Activated T-helper 2 cell treated with anti-CD3 and anti-CD28 coated beads, Interferon-gamma antibody, Interleukin-2, Interleukin-4, amounts not matched to agents 10 μg/mL and 5 μg/mL and 100 μg/mL, durations not matched to agents 14 hours and 24 hours and 36 hours (primary cell): Measurements from ENCODE around the gene SLC4A8. TPM values are rescaled to one million over a fixed set of nuclear protein-coding genes. Genes with fewer than 3 reads are reported as not detected.

ENCODE experiments used
- DNase-seq: peaks from one replicate; pipeline ENCODE4 v3.0.0; 2021; ENCODE audit warnings: low spot score
- H3K27ac Mint-ChIP-seq: one replicate; pipeline ENCODE4 v1.8.0; 2021; ENCODE audit warnings: mixed read lengths
- H3K27me3 Mint-ChIP-seq: one replicate; pipeline ENCODE4 v1.8.0; 2021; ENCODE audit warnings: low read depth, mixed read lengths
- H3K36me3 Mint-ChIP-seq: one replicate; pipeline ENCODE4 v1.8.0; 2021; ENCODE audit warnings: low read depth, mixed read lengths
- H3K4me1 Mint-ChIP-seq: one replicate; pipeline ENCODE4 v1.8.0; 2021; ENCODE audit warnings: low read depth, mixed read lengths
- H3K4me3 Mint-ChIP-seq: one replicate; pipeline ENCODE4 v1.8.0; 2021; ENCODE audit warnings: low read depth, mild to moderate bottlenecking, moderate library complexity, mixed read lengths
- H3K9me3 Mint-ChIP-seq: one replicate; pipeline ENCODE4 v1.8.0; 2021; ENCODE audit warnings: mixed read lengths
- intact Hi-C: fragments of 100-400 bp; cut with micrococcal nuclease; formaldehyde crosslinking; loops from one replicate; pipeline ENCODE4 v1.15.1; 2023
- total RNA-seq: library from RNA; stranded (reverse); gene quantifications from 2 replicates; pipeline ENCODE4 v1.2.3, GENCODE V29; 2022

Gene SLC4A8
- total RNA-seq, 1 donor from 2014 or later: 1.6 TPM

DNA sequence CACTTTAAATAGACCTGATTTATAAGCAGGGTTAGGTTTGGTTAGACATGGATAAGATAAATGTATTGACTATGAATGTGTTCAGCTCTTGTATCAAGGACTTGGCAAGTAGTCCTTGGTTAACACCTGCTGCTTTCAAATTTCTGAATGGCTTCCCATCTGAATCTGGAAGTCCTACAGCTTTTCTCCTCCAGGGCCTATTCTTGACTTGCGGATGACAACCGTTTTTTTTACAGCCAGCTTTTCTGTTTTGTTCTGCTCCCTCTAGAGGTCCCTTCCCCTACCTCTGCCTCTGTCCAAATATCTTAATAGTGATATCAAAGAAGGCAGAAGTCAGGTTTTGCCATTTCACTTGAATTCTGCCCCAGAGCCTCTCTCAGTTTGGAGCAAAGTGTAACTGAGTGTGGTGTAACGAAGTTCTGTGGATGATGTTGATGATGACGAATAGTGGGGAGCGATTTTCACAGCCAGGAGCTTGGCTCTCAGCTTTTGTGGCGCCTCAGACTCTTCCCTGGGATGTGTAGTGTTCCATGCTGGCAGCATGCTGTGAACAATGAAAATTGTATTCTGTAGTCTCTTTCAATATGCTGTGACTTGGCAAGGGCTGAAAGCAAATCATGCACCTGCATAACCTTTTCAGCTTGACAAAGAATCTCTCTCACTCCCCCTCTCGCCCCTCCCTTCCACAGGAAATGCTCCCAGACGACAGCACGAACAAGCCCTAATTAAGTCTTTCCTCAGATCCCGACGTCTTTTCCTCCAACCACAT is 5.0 kb upstream of the SLC4A8 start:
- DNase-seq: no peak
- Mint-ChIP-seq H3K36me3 (no peaks in the 10 kb centered on the region), H3K27ac (no peak overlapping the region), H3K4me1 (peaks cover 4% of the 10 kb centered on the region), H3K9me3 (no peaks in the 10 kb centered on the region), H3K4me3 (no peak overlapping the region), H3K27me3 (peaks cover 14% of the 10 kb centered on the region)
- intact Hi-C loops: loop anchor here (5.0 kb wide), 2 partner anchors 403 to 458 kb away; no protein-coding TSS in a partner anchor

DNA sequence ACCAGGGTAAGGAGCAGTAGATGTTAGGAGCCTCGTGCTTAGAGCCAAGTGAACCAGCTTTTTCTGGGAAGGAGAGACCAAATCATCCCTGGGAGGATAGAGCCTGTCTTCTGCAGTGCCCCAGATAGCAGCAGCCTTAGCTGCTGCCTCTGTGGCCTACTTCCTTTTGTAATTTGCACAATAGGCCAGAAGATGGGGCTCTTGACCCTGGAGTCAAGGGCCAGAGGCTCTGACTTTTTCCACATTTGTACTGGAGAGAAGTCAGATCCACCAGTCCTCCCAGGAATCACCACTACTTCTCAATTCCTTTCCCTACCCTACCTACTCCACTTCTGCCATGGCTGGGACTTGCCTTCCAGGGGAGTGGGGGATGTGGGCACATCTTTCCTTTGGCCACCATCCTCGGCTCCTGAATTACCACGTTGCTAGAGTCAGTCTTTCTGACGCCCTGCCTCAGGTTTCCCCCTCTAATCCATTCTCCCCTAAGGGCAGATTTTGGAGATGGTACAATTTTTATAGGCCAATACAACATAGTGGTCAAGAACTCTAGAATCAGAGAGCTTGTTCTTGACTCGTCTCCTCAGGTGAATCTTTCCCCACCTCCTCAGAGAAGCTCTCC is 3.3 kb upstream of the SLC4A8 start:
- Mint-ChIP-seq H3K9me3 (no peaks in the 10 kb centered on the region), H3K36me3 (no peaks in the 10 kb centered on the region), H3K4me3 (no peak overlapping the region), H3K27ac (no peak overlapping the region), H3K27me3 (peaks cover 9% of the 10 kb centered on the region), H3K4me1 (peaks cover 12% of the 10 kb centered on the region)
- peak; percentile 26 for DNase-seq
- intact Hi-C loops: loop anchor here (1.0 to 5.0 kb wide), 3 partner anchors 111 to 456 kb away; no protein-coding TSS in a partner anchor

DNA sequence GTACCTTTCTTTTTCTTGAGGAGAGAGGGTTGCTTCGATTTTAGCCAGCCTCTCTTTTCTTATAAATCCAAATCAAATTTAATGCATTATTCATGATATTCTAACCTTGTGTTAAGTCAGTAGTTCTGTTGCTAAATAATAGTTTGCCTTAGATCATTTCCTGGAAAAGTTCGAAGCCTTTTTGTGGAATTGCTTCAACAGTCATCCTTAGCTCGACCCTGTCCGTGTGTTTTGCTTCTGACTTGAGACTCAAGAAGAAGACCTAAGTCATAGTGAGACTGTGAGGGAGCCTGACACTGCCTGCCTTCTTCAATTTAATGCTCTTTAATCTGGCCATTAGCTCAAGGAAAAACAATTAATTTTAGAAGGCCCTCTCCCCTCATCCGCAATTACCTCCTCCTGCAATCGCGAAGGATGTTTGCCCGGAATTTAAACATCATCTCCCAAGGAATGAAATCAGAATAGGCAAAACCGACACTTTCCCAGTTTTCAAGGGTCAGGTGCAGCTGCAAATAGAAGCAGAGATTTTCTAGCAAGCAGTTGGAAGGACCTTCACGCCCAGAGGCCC is 453 bp upstream of the SLC4A8 start:
- intact Hi-C loops: loop anchor here (5.0 kb wide), 2 partner anchors 398 to 453 kb away; no protein-coding TSS in a partner anchor
- Mint-ChIP-seq H3K4me3 (peak overlapping the region; percentile 77), H3K27ac (no peak overlapping the region), H3K27me3 (peaks cover 5% of the 10 kb centered on the region), H3K4me1 (peaks cover 12% of the 10 kb centered on the region), H3K36me3 (no peaks in the 10 kb centered on the region), H3K9me3 (no peaks in the 10 kb centered on the region)
- no peak for DNase-seq

DNA sequence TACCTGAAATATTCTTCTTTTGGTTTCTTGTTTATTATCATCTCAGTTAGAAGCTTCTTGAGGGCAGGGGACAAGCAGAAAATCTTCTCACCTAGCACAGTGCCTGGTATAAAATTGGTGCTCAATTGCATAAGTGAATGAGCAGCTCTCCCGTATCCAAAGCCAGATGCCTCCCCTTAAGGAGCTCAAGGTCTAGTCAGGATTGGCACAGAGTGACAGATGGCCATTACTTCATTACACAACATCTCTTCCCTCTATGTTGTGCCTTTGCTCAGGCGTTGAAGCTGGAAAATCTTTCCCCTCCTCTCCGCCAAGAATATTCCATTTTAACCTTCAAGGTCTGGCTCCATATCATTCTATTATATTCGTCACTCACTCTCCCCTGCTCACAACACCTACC is 3.6 kb downstream of the SLC4A8 start:
- H3K27me3 Mint-ChIP-seq: peaks cover 16% of the 10 kb centered on the region
- no peak overlapping the region for H3K27ac Mint-ChIP-seq
- intact Hi-C loops: no loop called here
- DNase-seq: no peak
- peaks cover 15% of the 10 kb centered on the region for H3K4me1 Mint-ChIP-seq
- no peaks in the 10 kb centered on the region for H3K9me3 Mint-ChIP-seq
- H3K36me3 Mint-ChIP-seq: no peaks in the 10 kb centered on the region
- no peak overlapping the region for H3K4me3 Mint-ChIP-seq

DNA sequence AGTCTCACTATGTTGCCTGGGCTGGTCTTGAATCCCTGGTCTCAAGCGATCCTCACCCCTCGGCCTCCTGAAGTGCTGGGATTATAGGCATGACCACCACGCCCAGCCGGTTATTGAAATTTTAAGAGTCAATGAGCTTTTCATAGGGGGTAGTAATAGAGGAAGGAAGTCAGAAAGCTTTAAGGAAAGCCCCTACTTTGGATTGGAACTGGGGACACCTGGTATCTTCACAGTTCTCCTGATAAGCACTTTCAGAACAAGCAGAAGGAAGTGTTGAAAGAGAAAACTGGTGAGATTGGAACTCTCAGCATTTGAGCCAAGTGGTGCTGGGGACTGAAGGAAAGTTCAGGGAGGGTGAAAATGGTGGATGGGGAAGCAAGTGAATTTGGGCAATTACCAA is 5.1 kb downstream of the SLC4A8 start:
- intact Hi-C loops: no loop called here
- Mint-ChIP-seq H3K4me3 (no peak overlapping the region), H3K27me3 (peaks cover 15% of the 10 kb centered on the region), H3K9me3 (no peaks in the 10 kb centered on the region), H3K27ac (no peak overlapping the region), H3K4me1 (peaks cover 10% of the 10 kb centered on the region), H3K36me3 (no peaks in the 10 kb centered on the region)
- no peak for DNase-seq

DNA sequence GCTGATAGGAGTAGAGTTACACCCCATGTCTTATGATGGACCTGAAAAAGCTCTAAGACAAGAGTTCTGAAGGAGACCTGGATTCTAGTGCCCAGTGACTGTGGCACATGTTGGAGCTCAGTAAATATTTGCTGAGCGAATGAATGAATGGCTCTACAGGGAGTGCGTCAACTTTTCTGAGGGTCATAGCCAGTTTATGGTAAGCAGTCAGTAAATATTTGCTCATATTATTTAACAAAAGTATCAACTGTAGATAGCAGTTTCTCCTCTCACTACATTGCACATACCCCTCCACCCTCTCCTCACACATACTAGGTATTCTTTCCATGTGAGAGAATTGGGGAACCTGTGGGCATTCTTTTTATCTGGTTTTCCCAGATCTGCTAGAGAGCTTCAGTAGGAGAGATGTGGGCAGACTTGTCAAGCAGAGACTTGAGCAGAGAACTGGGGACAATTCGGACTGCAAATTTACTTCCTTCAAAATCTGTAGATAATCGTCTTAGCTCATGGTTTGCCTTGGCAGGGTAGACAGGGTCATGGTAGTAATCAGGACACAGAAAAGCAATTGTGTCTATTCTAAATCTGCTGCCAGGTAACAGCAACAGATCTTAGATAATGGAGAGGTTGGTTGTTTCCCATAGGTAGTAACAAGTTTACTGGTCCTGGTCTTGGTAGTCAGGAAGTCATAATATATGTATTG is 5.7 kb downstream of the SLC4A8 start:
- H3K27me3 Mint-ChIP-seq: peaks cover 19% of the 10 kb centered on the region

DNA sequence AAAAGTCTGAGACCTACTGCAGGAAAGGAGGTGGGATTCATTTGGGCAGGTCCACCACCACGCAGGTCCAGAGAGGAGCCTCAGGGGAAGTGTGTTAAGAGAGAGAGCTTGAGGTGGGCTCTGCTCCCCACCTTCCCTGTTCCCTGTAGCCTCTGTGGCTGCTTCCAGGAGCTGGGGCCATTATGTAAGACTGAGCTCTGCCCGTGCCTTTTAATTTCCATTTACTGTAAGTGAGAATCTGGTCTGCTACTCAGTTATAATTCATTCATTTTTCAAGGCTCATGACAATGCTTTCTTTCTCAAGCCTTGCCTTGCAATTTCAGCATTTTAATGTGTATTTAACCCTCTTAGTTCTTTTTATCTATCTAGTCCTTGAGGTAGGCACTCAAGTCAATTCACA is 8.3 kb downstream of the SLC4A8 start:
- intact Hi-C loops: no loop called here
- no peaks in the 10 kb centered on the region for H3K36me3 Mint-ChIP-seq
- no peak overlapping the region for H3K4me3 Mint-ChIP-seq
- DNase-seq: no peak
- H3K27me3 Mint-ChIP-seq: peaks cover 21% of the 10 kb centered on the region
- H3K27ac Mint-ChIP-seq: no peak overlapping the region
- peaks cover 8% of the 10 kb centered on the region for H3K4me1 Mint-ChIP-seq
- H3K9me3 Mint-ChIP-seq: no peaks in the 10 kb centered on the region

More for the DNA sequence above, 5.7 kb downstream of the SLC4A8 start:
- Mint-ChIP-seq H3K4me3 (no peak overlapping the region), H3K4me1 (peaks cover 8% of the 10 kb centered on the region), H3K27ac (no peak overlapping the region), H3K9me3 (no peaks in the 10 kb centered on the region), H3K36me3 (no peaks in the 10 kb centered on the region)
- intact Hi-C loops: no loop called here
- DNase-seq: no peak

DNA sequence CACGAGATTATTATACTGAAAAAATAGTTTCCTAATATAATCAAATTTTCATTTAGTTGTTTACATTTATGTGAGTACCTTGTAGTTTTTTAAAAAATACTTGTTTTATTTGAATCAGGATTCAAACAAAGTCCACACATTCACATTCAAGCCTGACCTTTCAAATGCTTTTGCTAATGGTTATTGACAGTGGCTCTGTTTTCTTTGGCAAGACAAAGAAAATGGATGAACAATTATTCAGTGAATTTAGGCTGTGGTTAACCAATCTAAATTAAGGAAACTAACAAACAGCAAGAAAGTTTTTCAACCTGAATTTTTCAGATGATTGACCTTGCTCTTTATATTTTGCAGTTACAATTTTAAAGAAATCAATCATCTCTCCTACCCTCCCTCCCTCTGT is 9.7 kb downstream of the SLC4A8 start:
- Mint-ChIP-seq H3K27ac (no peak overlapping the region), H3K4me3 (no peak overlapping the region), H3K36me3 (no peaks in the 10 kb centered on the region), H3K4me1 (peaks cover 12% of the 10 kb centered on the region), H3K27me3 (peaks cover 24% of the 10 kb centered on the region), H3K9me3 (no peaks in the 10 kb centered on the region)
- no peak for DNase-seq
- intact Hi-C loops: no loop called here

DNA sequence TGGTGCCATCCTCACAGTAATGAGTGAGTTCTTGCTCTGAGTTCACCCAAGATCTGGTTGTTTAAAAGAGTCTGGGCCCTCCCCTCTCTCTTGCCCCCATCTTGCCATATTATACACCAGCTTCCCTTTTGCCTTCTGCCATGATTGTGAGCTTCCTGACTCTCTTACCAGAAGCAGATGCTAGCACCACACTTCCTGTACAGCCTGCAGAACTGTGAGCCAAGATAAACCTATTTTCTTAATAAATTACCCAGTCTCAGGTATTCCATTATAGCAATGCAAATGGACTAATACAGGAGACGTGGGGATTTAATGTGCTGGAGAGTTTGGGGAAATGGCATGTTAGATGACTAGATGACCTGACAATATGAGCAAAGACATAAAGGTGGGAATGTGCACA is 12.8 kb downstream of the SLC4A8 start:
- peaks cover 33% of the 10 kb centered on the region for H3K4me1 Mint-ChIP-seq
- intact Hi-C loops: no loop called here
- DNase-seq: no peak
- H3K36me3 Mint-ChIP-seq: no peaks in the 10 kb centered on the region
- peaks cover 11% of the 10 kb centered on the region for H3K27me3 Mint-ChIP-seq
- no peak overlapping the region for H3K27ac Mint-ChIP-seq
- H3K4me3 Mint-ChIP-seq: no peak overlapping the region
- H3K9me3 Mint-ChIP-seq: no peaks in the 10 kb centered on the region

DNA sequence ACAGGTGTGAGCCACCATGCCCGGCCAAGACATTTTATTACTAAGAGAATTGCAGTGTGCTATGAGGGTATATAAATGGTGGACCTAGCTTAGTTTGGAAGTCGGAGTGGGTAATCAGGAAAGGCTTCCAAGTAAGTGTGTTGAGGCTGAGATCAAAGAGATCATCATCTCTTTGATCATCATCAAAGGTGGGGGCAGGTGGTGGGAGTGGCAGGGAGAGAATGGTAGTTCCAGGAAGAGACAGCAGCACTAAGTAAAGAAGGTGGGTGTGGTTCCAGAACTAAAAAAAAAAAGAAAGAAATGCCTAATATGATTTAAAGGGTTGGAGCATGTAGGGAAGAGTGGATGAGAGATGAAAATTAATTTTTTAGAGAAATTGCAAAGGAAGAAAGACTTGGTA is 14.7 kb downstream of the SLC4A8 start:
- intact Hi-C loops: no loop called here
- H3K27me3 Mint-ChIP-seq: peaks cover 9% of the 10 kb centered on the region
- H3K4me1 Mint-ChIP-seq: peaks cover 33% of the 10 kb centered on the region

DNA sequence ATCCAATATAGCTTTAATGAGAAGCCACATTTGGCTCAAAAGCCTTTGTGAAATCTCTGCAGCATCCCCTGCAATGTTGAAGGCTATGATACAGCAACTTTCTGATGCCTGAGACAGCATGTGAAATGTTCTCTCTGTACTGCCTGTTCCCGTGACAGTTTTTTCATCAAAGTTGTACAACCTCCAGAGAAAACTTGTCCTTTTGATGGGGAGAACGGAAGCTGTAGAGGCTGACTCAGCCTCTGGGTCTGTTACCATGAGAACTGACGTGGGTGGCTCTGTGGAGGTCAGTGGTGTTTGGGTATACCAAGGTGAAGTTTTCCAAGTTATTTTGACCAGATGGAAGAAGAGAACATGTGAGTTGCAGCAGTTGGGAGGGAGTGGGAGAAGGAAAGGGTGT is 17.0 kb downstream of the SLC4A8 start:
- peaks cover 4% of the 10 kb centered on the region for H3K27me3 Mint-ChIP-seq
- no peaks in the 10 kb centered on the region for H3K36me3 Mint-ChIP-seq
- H3K9me3 Mint-ChIP-seq: no peaks in the 10 kb centered on the region
- no peak overlapping the region for H3K4me3 Mint-ChIP-seq
- DNase-seq: no peak
- intact Hi-C loops: no loop called here
- no peak overlapping the region for H3K27ac Mint-ChIP-seq
- H3K4me1 Mint-ChIP-seq: peaks cover 33% of the 10 kb centered on the region

More for the DNA sequence above, 14.7 kb downstream of the SLC4A8 start:
- Mint-ChIP-seq H3K27ac (no peak overlapping the region), H3K4me3 (no peak overlapping the region), H3K36me3 (no peaks in the 10 kb centered on the region), H3K9me3 (no peaks in the 10 kb centered on the region)
- DNase-seq: no peak

DNA sequence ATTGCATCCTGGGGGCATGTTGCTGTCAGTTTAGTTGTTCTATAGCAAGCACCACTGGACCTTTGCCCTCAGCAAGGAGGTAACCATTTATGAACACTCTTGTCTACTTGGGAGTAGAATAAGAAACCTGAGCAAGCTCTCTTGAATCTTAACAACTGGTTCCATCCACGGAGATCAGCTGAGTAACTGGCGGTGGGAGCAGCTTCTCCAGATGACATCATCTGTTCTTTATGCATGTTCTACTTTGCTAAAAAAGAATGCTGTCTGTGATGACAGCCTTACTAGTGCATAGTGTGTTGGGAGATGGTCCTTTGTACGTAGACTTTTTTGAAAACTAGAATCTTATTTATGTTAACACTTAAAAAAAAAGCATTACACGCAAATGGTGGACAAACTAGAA is 17.7 kb downstream of the SLC4A8 start:
- Mint-ChIP-seq H3K9me3 (no peaks in the 10 kb centered on the region), H3K27me3 (peaks cover 4% of the 10 kb centered on the region), H3K27ac (no peak overlapping the region), H3K4me1 (peaks cover 32% of the 10 kb centered on the region), H3K4me3 (no peak overlapping the region), H3K36me3 (no peaks in the 10 kb centered on the region)
- no peak for DNase-seq
- intact Hi-C loops: no loop called here
